ENCODE measurements around the gene SPTSSB.

- TF ChIP-seq POLR2AphosphoS5 (IDR thresholded peaks at IDR 0.05; ENCODE audit: low read depth, low read length), result no peak
- TF ChIP-seq POLR2A (IDR thresholded peaks at IDR 0.05; ENCODE audit: low read depth, low read length), result no peak
- TF ChIP-seq TAF1 (IDR thresholded peaks at IDR 0.05; ENCODE audit: borderline replicate concordance, low read depth, low read length), result no peak
Observed at GRCh38 chr3:161386991-161387770, 15.9 kb upstream of the SPTSSB start.
